ENCODE data around the gene STK40.

GRCh38 chr1:36339615-36340014 is 46.1 kb downstream of the STK40 start:
- TF ChIP-seq CTCF (IDR thresholded peaks at IDR 0.05) = no peak
- TF ChIP-seq POLR2A (IDR thresholded peaks at IDR 0.05) = no peak
